Esophagus muscularis mucosa (tissue), 3 donors: Measurements from ENCODE around the gene MOSMO.

ENCODE experiments used
- POLR2A ChIP-seq: fragments of 450-650 bp; IDR thresholded peaks from one replicate; pipeline ENCODE4 v1.6.1; 2017; ENCODE audit warnings: antibody characterized with exemption, moderate library complexity, mild to moderate bottlenecking, low read depth
- TF ChIP-seq, protein P1 (sequence below), 3 experiments: fragments of 200-600 bp in 2 of 3; fragments of 450-650 bp in 1 of 3; sonication (generic) in 2 of 3; IDR thresholded peaks; one replicate each; pipeline ENCODE4 v1.5.1; 2017 to 2019; ENCODE audit warnings: antibody characterized with exemption in 3 of 3, mild to moderate bottlenecking in 2 of 3, moderate library complexity in 1 of 3

DNA sequence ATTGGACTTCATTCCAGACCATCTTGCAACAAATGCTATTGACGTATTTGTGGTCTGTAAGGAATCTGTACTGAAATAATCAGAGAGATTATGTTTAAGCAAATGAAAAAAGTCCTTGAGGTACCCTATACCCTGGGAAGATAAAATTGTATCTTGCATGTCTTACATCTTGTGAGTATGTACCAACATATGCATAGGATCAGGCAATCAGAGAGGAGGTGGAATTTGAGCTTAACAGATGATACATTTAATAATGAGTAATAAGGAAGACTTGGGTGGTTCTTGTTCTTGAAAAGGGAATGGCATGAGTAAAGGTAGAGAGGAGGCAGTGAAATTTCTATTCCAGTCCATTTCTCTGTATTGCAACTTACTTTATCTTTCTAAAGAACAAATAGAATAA lies 10.6 kb downstream of the MOSMO start:
- TF ChIP-seq, protein P1, sequence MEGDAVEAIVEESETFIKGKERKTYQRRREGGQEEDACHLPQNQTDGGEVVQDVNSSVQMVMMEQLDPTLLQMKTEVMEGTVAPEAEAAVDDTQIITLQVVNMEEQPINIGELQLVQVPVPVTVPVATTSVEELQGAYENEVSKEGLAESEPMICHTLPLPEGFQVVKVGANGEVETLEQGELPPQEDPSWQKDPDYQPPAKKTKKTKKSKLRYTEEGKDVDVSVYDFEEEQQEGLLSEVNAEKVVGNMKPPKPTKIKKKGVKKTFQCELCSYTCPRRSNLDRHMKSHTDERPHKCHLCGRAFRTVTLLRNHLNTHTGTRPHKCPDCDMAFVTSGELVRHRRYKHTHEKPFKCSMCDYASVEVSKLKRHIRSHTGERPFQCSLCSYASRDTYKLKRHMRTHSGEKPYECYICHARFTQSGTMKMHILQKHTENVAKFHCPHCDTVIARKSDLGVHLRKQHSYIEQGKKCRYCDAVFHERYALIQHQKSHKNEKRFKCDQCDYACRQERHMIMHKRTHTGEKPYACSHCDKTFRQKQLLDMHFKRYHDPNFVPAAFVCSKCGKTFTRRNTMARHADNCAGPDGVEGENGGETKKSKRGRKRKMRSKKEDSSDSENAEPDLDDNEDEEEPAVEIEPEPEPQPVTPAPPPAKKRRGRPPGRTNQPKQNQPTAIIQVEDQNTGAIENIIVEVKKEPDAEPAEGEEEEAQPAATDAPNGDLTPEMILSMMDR (IDR thresholded peaks at IDR 0.05) = no peak
- TF ChIP-seq POLR2A = no peak
